Heart right ventricle (tissue), 16 donors: ENCODE measurements around the gene CMBL. TPM values are rescaled to one million over a fixed set of nuclear protein-coding genes. Genes with fewer than 3 reads are reported as not detected.
A peak's percentile ranks its signal among the peaks of the same experiment; 100 is the strongest.
"Not testable (repeated sequence)": the region's sequence is repeated elsewhere in the genome, so short reads cannot be mapped to it uniquely, and the experiment has no call there.

Experiments
- ATAC-seq, 8 donors: fragments of 200-7000 bp; cut with Tn5 transposase; one replicate each; pipeline ENCODE4 v1.9.1; 2020; ENCODE audit warnings: mild to moderate bottlenecking in 8 of 8, moderate library complexity in 8 of 8, moderate number of reproducible peaks in 1 of 8
- DNase-seq, 2 donors: peaks; one replicate each; pipeline ENCODE4 v3.0.0-alpha.2; 2020
- H3K27ac ChIP-seq, 10 donors: fragments of 200-600 bp; sonication (generic) in 2 of 10; one replicate each; pipeline versions ENCODE4 v1.5.0 to v1.8.0; 2020 to 2022; ENCODE audit warnings: mild to moderate bottlenecking in 3 of 10
- H3K27me3 ChIP-seq, 7 donors: fragments of 200-600 bp; one replicate each; pipeline ENCODE4 v1.8.0; 2021 to 2022; ENCODE audit warnings: mild to moderate bottlenecking in 2 of 7
- H3K36me3 ChIP-seq, 9 donors: fragments of 200-600 bp; sonication (generic) in 1 of 9; one replicate each; pipeline versions ENCODE4 v1.5.0 to v1.8.0; 2020 to 2022; ENCODE audit warnings: mild to moderate bottlenecking in 2 of 9
- H3K4me1 ChIP-seq, 9 donors: fragments of 200-600 bp; sonication (generic) in 1 of 9; one replicate each; pipeline versions ENCODE4 v1.5.0 to v1.8.0; 2020 to 2022; ENCODE audit warnings: mild to moderate bottlenecking in 4 of 9
- H3K4me3 ChIP-seq, 10 donors: fragments of 200-600 bp; sonication (generic) in 2 of 10; one replicate each; pipeline versions ENCODE4 v1.5.0 to v1.8.0; 2020 to 2022; ENCODE audit warnings: mild to moderate bottlenecking in 7 of 10, moderate library complexity in 2 of 10
- H3K9me3 ChIP-seq, 11 donors: fragments of 200-600 bp in 10 of 11; sonication (generic) in 2 of 11; one replicate each; pipeline versions ENCODE4 v1.5.0 to v1.8.0; 2013 to 2022; ENCODE audit warnings: mild to moderate bottlenecking in 2 of 11, control low read depth in 1 of 11, moderate library complexity in 1 of 11
- CTCF ChIP-seq, 9 donors: fragments of 200-600 bp; sonication (generic) in 2 of 9; IDR thresholded peaks; one replicate each; pipeline versions ENCODE4 v1.5.0 to v1.8.0; 2021 to 2022; ENCODE audit warnings: antibody characterized with exemption in 9 of 9, mild to moderate bottlenecking in 5 of 9, moderate library complexity in 1 of 9
- WGBS, 2 donors: extraction: QIAGEN DNeasy Blood & Tissue Kit; methylation state at CpG; one replicate each; pipeline ENCODE4 v1.1.7; 2013; ENCODE audit warnings: inconsistent platforms in 1 of 2; 5-methylcytosine and 5-hydroxymethylcytosine counted together
- intact Hi-C, 10 donors: fragments of 100-400 bp; cut with DNase I; formaldehyde crosslinking; loops; one replicate each; pipeline versions ENCODE4 v1.11.1 to v1.14.2; 2022
- polyA plus RNA-seq, 2 donors: library from polyadenylated mRNA; stranded (reverse); fragments of 200-250 nt; gene quantifications; one replicate each; pipeline ENCODE4 v1.2.3, GENCODE V29; 2013
- total RNA-seq, 10 donors: library from RNA; stranded (reverse); fragmentation: NEBNext Ultra II Directional in 3 of 10; extraction: Animal tissue kit (Norgen Biotek cat#: 25700) in 3 of 10; gene quantifications; one replicate each; pipeline versions ENCODE4 v1.2.1 to v1.2.4, GENCODE V29; 2021 to 2023
- donor health status: Arrhythmogenic right ventricular cardiomyopathy.
- donor health status: ischemic (EF 13 %, LVEDD 7.1; RV severe dilation, severe dysfunction).
- donor health status: healthy with polysubstance abuse.
- donor health status: DM: no; HTN: yes; CAD: no.
- donor health status: DM: no; HTN: no; CAD: no.
- donor health status: ischemic (EF 25% LVEDD 6.9; RV normal size, moderate dysfunction).
- donor health status: ischemic (EF 25% LVEDD 5.7; RV mildly dilated, moderate dysfunction).
- donor health status: healthy.
- donor health status: DM: yes; HTN: yes; CAD: no.
- donor health status: Ischemic cardiomyopathy.
- donor health status: ischemic (EF 35%, LVEDD 5.7; RV mildly dilated, moderate dysfunction).
- donor health status: nonischemic (EF 11% LVEDD 7.7; RV severe dilation, severe dysfunction).
- donor health status: DM: yes; HTN: yes; CAD: no.
- donor health status: PGD.
- donor health status: ischemic (EF 29% LVEDD 5.4; RV normal size, mild dysfunction).
- donor health status: nonischemic (EF 23%, LVEDD 6.1; RV moderate dilation, normal function).

Gene CMBL
- total and polyA plus RNA-seq, 12 donors: 12.0 to 53.4 (median 40.7) TPM

GRCh38 chr5:10351199-10351905 lies 43.6 kb upstream of the CMBL start:
- intact Hi-C loops: no loop called here
- DNase-seq: peak in 1 of 2 donors; percentile 57

DNA sequence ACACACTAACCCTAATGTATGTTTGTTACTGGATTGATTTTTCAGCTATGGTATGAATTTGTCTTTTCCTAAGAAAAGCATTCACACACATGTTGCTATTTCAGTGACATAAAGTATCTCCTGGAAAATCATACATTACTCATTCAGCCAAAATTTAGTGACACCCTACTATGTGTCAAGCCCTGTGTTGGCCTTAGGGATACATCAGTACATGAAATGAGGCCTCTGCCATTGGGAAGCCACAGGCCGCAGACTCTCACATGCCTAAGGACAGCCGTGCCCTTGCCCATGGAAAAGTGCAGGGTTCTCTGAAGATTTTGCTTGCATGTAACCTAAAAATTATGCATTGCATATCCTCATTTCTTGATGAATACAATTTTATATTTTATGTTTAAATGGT lies 40.6 kb upstream of the CMBL start:
- H3K4me1 ChIP-seq: peaks cover 0 to 22% (median 14%) of the 10 kb centered on the region in 9 donors
- H3K27me3 ChIP-seq: no peaks in the 10 kb centered on the region
- DNase-seq (no peak), ATAC-seq (no peak)
- no peaks in the 10 kb centered on the region for H3K36me3 ChIP-seq
- 86 to 88% methylated on average over 2 of the region's 2 CpGs for WGBS, 2 donors
- intact Hi-C loops: no loop called here
- TF ChIP-seq CTCF (IDR thresholded peaks at IDR 0.05): no peak
- H3K9me3 ChIP-seq: peaks cover 0 to 8% (median 0%) of the 10 kb centered on the region in 11 donors
- no peak overlapping the region for H3K4me3 ChIP-seq
- H3K27ac ChIP-seq: peak overlapping the region in 1 of 10 donors; percentile 9

More at GRCh38 chr5:10351199-10351905, 43.6 kb upstream of the CMBL start:
- Histone ChIP-seq H3K27me3 (no peaks in the 10 kb centered on the region), H3K9me3 (no peaks in the 10 kb centered on the region), H3K4me3 (no peak overlapping the region), H3K4me1 (peaks cover 0 to 37% (median 29%) of the 10 kb centered on the region in 9 donors), H3K27ac (peak overlapping the region in 8 of 10 donors; percentile 97 to 99 (median 99)), H3K36me3 (no peaks in the 10 kb centered on the region)
- ATAC-seq: peak; percentile 2 to 77 (median 59)
- WGBS, 2 donors: 50 to 64% methylated on average over 6 of the region's 6 CpGs
- no peak for TF ChIP-seq CTCF (IDR thresholded peaks at IDR 0.05)

GRCh38 chr5:10344461-10345106 lies 36.9 kb upstream of the CMBL start:
- ATAC-seq, H3K27ac ChIP-seq, intact Hi-C loops: not testable (repeated sequence)

DNA sequence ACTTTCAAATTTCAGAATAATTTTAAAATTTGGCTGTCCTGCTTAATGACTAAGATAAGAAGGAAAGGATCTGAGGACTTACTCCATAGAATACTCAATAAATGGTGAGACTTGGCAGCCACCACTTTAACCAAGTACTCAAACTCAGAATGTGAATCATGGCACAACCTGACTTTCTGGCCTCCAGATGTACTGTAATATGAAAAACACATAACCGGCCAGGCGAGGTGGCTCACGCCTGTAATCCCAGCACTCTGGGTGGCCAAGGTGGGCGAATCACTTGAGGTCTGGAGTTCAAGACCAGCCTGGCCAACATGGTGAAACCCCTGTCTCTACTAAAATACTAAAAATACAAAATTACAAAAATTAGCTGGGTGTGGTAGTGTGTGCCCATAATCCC lies 35.8 kb upstream of the CMBL start:
- 90 to 94% methylated on average over 4 of the region's 4 CpGs for WGBS, 2 donors
- TF ChIP-seq CTCF (IDR thresholded peaks at IDR 0.05): no peak
- Histone ChIP-seq H3K4me1 (no peaks in the 10 kb centered on the region), H3K9me3 (peaks cover 0 to 11% (median 0%) of the 10 kb centered on the region in 11 donors), H3K36me3 (no peaks in the 10 kb centered on the region), H3K4me3 (no peak overlapping the region), H3K27ac (no peak overlapping the region), H3K27me3 (no peaks in the 10 kb centered on the region)
- no peak for DNase-seq
- ATAC-seq: no peak
- intact Hi-C loops: no loop called here

More at GRCh38 chr5:10344461-10345106, 36.9 kb upstream of the CMBL start:
- peaks cover 0 to 11% (median 0%) of the 10 kb centered on the region in 11 donors for H3K9me3 ChIP-seq
- not testable (repeated sequence) for H3K36me3 ChIP-seq, H3K4me1 ChIP-seq, H3K4me3 ChIP-seq, DNase-seq, H3K27me3 ChIP-seq
- WGBS, 2 donors: 98 to 99% methylated on average over 5 of the region's 5 CpGs
